ENCODE results near the gene FOLR3.

DNA sequence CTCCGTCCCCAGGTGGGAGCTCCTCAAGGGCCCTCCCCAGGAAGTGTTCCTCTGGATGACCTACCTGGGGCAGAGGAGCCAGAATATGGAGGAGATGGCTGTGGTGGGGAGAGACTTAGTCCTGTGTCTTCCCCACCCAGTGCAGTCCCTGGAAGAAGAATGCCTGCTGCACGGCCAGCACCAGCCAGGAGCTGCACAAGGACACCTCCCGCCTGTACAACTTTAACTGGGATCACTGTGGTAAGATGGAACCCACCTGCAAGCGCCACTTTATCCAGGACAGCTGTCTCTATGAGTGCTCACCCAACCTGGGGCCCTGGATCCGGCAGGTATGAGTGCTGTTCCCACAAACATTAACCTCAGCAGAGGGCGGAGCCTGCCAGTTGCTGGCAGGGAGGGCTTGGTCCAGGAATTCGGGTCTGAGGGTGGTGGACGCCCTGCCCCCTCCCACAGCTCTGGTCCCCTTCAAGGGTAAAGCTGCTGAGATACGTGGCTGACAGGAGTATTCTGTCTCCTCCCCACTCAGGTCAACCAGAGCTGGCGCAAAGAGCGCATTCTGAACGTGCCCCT is 3.4 kb downstream of the FOLR3 start:
- TF ChIP-seq, protein P1, sequence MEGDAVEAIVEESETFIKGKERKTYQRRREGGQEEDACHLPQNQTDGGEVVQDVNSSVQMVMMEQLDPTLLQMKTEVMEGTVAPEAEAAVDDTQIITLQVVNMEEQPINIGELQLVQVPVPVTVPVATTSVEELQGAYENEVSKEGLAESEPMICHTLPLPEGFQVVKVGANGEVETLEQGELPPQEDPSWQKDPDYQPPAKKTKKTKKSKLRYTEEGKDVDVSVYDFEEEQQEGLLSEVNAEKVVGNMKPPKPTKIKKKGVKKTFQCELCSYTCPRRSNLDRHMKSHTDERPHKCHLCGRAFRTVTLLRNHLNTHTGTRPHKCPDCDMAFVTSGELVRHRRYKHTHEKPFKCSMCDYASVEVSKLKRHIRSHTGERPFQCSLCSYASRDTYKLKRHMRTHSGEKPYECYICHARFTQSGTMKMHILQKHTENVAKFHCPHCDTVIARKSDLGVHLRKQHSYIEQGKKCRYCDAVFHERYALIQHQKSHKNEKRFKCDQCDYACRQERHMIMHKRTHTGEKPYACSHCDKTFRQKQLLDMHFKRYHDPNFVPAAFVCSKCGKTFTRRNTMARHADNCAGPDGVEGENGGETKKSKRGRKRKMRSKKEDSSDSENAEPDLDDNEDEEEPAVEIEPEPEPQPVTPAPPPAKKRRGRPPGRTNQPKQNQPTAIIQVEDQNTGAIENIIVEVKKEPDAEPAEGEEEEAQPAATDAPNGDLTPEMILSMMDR (IDR thresholded peaks at IDR 0.05) = no peak
- TF ChIP-seq POLR2A (IDR thresholded peaks at IDR 0.05) = no peak

All from body of pancreas (tissue), 4 donors.